ENCODE measurements around the gene ATAD1. TPM values are rescaled to one million over a fixed set of nuclear protein-coding genes. Genes with fewer than 3 reads are reported as not detected.

Gene ATAD1
- total RNA-seq, 1 donor from 2014 or later, result 73.7 TPM

- FAIRE-seq, result no peak
- peaks cover 1% of the 10 kb centered on the region for H3K36me3 ChIP-seq (ENCODE audit: control insufficient read depth, insufficient read depth, low read length)
- H3K4me3 ChIP-seq (ENCODE audit: low read depth, low read length), result no peak overlapping the region
- DNase-seq (ENCODE audit: low read depth), result no peak
- no peak for TF ChIP-seq CTCF (IDR thresholded peaks at IDR 0.05; ENCODE audit: insufficient read depth, low read length, severe bottlenecking)
- no peaks in the 10 kb centered on the region for H3K27me3 ChIP-seq (ENCODE audit: control insufficient read depth, insufficient read depth, low read length)
Observed at GRCh38 chr10:87760195-87760905, 57.7 kb downstream of the ATAD1 start.

GRCh38 chr10:87759551-87759950, 58.5 kb downstream of the ATAD1 start:
- Histone ChIP-seq H3K4me3 (ENCODE audit: low read depth, low read length) (no peak overlapping the region), H3K27me3 (ENCODE audit: control insufficient read depth, insufficient read depth, low read length) (no peaks in the 10 kb centered on the region), H3K36me3 (ENCODE audit: control insufficient read depth, insufficient read depth, low read length) (peaks cover 1% of the 10 kb centered on the region)
- DNase-seq (ENCODE audit: low read depth) (no peak), FAIRE-seq (no peak)
- no peak for TF ChIP-seq CTCF (IDR thresholded peaks at IDR 0.05; ENCODE audit: insufficient read depth, low read length, severe bottlenecking)

DNA sequence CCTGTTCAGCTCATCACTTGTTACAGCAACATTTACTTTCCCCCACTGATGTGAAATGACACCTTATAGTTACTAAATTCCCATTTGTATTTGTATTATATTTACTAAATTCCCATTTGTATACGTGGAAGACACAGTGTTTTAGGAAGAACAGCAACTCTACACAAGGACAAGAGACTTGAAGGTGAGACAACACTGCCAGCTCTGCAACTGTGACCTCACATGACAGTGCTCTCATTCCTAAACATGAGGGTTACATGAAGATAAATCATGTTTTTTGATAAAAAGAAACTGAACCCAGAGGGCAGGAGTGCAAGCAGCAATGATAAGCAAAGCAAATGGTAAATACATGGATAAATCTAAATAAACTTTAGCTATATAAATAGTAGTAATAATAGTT, 60.3 kb downstream of the ATAD1 start:
- DNase-seq (ENCODE audit: low read depth) (no peak), FAIRE-seq (no peak)
- H3K4me3 ChIP-seq (ENCODE audit: low read depth, low read length), result no peak overlapping the region
- TF ChIP-seq CTCF (IDR thresholded peaks at IDR 0.05; ENCODE audit: insufficient read depth, low read length, severe bottlenecking), result no peak
- H3K27me3 ChIP-seq (ENCODE audit: control insufficient read depth, insufficient read depth, low read length), result no peaks in the 10 kb centered on the region
- peaks cover 1% of the 10 kb centered on the region for H3K36me3 ChIP-seq (ENCODE audit: control insufficient read depth, insufficient read depth, low read length)

DNA sequence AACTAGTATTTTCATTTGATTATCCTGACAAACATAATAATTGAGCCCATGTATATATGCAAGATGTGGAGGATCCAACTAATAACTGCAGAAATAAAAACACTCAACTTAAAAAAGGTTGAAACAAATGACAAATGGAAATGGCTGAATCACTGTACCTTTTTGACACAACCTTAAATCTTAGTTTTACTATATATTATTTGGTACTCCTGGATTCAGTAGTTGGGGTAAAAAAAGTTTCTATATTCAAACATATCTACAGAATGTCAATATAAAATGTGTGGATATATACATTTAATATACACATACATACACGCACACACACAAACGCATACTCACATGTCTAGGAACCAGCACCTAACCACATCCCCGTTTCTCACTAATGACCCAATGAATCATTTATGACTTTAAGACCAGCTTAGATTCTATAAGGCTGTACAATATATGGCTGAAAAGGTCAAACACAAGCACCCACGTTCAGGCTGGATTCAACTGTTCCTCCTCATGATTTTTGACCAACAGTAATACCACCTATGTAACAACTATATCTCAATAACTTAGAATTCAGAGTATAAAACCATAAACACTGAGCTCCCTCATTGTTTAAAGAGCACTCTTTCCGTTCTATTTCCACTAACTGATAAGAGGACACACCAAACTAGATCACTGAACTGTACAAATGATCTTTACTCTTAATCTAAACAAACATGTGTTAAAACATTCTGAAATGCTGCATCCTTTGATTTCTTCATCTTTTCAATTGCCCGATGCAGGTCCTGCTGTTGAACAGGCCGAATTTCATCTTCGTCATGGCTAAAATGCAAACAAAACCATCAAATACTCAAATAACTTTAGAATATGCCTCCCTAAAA, 63.8 kb downstream of the ATAD1 start:
- Histone ChIP-seq H3K36me3 (ENCODE audit: control insufficient read depth, insufficient read depth, low read length) (no peaks in the 10 kb centered on the region), H3K4me3 (ENCODE audit: low read depth, low read length) (no peak overlapping the region), H3K27me3 (ENCODE audit: control insufficient read depth, insufficient read depth, low read length) (no peaks in the 10 kb centered on the region)
- DNase-seq (ENCODE audit: low read depth) (no peak), FAIRE-seq (no peak)
- TF ChIP-seq CTCF (IDR thresholded peaks at IDR 0.05; ENCODE audit: insufficient read depth, low read length, severe bottlenecking), result no peak

GRCh38 chr10:87752566-87752965, 65.5 kb downstream of the ATAD1 start:
- Histone ChIP-seq H3K4me3 (ENCODE audit: low read depth, low read length) (no peak overlapping the region), H3K36me3 (ENCODE audit: control insufficient read depth, insufficient read depth, low read length) (no peaks in the 10 kb centered on the region), H3K27me3 (ENCODE audit: control insufficient read depth, insufficient read depth, low read length) (no peaks in the 10 kb centered on the region)
- FAIRE-seq, result no peak
- no peak for TF ChIP-seq CTCF (IDR thresholded peaks at IDR 0.05; ENCODE audit: insufficient read depth, low read length, severe bottlenecking)
- peak; percentile 89 for DNase-seq (ENCODE audit: low read depth)

Data from bronchial epithelial cell (primary cell).